ENCODE results near the gene FAM163B.

The FAM163B gene

GRCh38 chr9:133595910-133596309 is 13.3 kb downstream of the FAM163B start:
- no peak for DNase-seq

GRCh38 chr9:133594310-133594709 is 14.9 kb downstream of the FAM163B start:
- no peak for DNase-seq

DNA sequence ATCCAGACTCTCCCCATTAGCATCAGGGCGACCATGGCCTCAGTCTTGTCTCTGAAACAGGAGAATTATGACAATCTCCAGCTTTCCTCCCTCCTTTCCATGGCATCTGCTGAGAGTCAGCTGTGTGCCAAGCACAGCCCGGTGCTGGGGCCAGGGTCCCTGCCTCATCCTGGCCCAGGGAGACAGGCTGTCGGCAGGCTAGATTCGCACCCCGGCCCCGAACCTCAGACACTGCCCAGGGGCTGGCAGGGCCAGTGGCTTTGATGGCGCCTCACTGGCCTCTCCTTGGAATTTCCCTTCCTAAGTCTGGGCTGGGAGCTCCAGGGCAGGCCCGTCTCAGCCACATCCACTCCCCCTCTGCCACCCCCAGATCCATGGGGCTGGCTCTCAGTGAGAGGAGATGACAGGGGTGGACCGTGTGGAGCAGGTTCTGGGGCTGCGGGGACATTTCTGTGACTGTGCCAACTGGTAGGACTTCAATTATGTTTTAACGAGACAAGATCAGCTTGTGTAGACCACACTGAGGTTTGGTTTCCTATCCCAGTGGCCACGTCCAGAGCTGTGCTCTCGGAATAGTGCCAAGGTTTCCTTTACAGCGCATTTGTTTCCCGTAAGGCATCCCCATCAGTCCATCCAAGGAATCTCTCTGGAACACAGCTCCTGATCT is 15.5 kb downstream of the FAM163B start:
- no peak for DNase-seq

- DNase-seq, result no peak
Observed at GRCh38 chr9:133592731-133593409, 16.3 kb downstream of the FAM163B start.

DNA sequence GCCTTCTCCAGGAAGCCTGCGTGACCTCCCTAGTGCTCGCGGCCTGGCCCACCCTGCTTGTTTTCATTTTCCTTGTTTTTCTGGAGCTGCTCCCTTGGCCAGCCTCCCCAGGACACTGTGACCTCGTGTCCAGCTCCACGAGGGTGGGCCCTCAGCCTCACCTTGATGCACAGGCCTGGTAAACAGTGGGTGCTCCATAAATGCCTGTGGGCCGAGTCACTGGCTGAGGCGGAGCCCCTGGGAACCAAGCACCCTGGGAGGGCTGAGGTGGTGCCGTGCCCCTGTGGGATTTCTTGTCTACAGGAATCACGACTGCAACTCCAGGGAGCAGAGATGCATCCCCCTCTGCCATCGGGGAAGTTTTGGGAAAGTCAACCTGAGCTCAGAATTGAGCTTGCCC is 17.2 kb downstream of the FAM163B start:
- no peak for DNase-seq

DNA sequence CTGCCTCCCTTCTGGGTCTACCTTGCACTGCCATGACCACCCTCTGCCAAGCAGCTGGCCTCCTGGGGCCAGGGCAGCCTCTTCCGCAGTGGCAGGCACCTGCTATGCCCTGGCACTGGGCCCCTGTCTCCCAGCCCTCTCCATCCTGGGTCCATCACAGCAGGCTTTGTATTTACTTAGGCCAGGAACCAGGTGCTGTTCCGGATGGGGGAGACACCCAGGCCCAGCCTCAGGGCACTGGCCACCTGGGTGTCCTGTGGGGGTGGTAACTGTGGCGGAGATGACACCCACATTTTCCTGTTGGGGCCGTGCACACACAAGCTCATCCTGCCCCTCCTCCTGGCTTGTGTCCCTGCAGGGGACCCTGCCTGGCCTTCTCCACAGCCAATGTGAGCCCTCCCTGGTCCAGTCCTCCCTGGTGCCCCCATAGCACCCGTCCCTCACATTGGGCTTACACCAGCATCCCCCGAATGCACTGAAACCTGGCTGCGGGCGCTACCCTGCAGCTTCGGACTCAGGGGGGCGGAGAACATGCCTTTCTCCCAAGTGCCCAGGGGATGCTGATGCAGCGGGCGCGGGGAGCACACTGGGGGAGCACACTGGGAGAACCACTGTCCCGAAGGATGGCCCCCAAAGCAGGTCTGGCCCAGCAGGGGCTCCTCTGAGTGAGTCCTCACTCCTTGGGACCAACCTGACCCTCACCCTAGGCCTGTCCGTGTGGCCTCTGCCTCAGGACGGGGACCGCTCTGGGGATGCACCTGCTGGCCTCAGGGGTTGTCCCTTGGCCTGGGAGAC is 17.9 kb downstream of the FAM163B start:
- DNase-seq, result no peak

GRCh38 chr9:133590231-133590855 is 18.8 kb downstream of the FAM163B start:
- DNase-seq, result no peak

DNA sequence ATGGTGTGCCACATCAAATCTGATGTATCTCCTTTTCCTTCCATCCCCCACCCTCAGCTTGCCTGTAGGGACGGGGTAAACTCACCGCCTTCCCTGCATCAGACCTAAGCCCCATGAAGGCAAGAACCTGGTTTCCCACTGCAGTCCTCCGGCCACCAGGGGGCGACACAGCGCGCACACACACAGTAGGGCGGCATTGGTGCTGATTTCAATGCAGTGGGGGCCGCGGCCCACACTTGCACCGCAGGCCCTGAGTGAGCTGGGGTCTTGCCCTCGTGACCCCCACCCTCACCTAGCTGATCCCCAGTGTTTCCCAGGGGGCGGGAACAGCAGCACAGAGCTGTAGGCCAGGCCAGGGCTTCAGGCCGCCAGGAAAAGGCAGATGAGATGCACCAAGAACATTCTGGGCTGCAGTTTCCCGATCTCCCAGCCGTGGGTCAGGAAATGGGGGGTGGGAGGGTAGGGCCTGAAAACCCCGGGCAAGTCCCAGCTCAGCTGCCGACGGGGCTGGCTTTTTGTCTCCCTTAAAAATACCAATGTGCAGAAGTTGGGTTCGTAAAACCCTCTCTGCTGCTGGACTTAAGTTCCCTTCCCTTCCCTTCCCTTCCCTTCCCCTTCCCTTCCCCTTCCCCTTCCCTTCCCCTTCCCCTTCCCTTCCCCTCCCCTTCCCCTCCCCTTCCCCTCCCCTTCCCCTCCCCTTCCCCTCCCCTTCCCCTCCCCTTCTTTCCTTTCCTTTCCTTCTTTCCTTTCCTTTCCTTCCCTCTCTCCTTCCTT is 19.5 kb downstream of the FAM163B start:
- DNase-seq, result no peak

DNA sequence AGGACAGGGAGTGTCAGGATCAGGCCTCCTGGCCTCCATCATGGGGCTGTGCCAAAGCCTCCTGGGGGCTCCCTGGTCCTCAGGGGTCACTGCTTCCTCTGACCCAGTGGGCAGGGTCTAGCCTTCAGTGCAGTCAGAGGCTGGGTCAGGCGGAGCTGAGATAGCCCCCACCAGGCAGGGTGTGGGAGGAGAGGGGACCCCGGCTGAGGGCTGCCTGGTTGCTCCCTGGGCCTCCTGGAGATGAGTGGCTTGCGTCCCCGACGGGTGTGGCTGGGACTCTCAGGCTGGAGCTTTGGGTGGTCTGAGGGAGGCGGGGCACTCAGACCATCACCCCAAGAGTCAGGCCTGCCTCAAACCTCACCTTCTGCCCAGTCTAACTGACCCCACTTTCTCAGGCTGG is 21.7 kb downstream of the FAM163B start:
- DNase-seq, result no peak

DNA sequence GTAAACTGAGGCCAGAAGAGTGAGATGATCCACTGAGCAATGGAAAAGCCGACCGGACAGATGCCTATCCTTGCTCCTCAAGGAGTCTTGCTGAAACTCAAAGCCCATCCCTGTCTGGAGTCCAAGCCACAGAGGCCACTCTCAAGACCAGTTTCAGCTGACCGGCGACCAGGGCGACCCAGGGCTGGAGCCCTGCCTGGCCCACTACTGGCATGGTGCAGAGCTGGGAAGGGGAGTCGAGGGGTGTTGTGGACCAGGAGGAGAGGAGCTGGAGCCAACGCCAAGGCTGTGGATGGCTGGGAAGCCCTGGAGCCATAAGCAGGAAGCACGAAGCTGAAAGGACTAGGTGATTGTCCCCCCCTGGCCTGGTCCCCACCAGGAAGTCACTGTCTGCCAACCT is 22.1 kb downstream of the FAM163B start:
- DNase-seq, result no peak

DNA sequence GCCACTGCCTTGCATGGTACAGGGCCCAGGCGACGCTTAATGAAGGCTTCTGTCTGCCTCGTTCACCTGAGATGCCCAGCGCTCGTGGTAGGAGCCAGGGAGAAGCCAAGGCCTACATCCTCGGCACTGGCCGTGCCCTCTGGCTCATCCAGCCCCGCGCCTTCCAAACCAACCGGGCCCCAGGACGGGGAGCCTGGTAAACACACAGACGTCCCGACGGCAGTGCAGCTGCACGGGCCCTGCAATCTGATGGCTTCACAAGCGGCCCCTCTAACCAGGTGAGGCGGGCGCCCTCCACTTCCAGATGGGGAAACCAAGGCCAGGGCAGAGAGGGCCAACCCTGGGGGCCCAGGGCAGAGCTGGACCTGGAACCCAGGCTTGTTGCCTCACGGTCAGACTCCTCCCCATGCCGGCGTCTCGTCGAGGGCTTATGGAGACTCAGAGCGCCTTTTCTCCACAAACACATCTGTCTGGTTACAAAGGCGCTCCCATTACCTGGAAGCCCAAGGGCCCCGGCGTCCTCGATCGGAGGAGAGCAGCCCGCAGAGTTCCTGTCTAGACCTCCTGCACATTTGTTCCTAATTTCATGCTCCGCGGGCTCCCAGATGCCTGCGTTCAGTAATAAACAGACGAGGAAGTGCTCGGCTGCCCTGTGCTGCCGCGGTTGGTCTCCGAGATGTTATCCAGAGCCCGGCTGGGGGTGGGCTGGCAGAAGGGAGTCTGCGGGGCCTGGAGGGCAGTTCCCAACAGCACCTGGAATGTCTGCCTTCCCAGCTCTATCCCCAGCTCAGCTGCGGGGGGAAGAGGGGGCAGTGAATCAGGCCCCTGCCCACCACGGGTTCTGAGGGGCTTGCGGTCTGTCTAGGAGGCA is 23.5 kb downstream of the FAM163B start:
- DNase-seq, result no peak

DNA sequence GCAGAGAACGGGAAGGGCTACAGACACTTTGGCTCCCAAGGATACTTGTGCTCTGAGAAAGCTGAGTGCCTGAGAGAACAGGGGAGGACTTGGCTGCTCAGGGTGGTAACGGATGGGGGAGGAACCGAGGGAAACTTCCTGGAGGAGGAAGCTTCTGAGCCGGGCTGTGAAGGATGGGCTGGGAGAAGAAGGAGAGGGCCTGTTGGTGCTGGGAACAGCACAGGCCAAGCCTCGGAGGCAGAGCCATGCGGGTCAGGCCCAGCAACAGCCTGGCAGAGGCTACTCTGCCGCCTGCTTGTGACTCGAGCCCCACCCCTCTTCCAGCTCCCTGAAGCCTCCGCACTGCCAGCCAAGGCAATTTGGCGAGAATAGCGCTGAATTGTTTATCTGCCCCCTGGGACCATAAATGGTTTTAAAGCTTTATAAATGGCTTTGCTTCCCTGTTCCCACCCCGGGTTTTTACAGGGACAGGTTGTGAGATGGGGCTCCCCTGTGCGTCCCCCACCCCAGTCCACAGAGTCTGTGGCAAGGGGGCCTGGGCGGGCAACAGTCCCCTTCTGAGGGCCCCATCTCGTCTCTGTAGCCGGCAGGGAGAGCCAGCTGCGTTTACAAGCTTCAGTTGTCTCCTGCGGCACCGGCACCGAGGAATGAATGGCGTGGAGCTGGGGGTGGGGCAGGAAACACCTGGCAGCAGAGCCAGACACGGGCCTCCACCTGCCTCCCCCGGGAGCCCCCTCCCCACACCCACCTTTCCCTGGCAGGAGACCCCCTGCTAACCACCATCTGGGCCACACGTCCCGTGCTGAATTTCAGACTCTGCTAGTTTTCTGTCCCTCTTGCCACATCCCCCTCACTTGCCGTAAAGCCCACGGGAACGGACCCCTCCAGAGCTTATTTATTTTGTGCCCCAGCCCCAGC is 24.4 kb downstream of the FAM163B start:
- no peak for DNase-seq

DNA sequence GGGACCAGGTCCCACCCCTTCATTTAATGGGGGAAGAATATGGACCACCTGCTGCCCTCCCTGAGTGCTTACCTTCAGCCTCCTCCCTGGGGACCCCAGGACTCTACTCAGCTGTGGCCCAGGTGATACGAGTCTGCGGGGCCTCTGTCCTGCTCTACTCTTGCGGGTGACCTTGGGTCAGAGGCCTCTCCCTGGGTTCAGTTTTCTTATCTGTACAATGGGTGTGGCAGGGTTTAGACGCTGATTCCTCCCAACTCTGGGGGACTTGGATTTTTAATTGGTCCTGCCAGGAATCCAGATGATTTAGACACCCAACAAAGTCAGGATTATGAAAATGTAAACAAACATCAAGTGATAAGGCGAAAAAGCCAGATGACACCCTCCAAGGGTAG is 25.0 kb downstream of the FAM163B start:
- DNase-seq, result no peak

DNA sequence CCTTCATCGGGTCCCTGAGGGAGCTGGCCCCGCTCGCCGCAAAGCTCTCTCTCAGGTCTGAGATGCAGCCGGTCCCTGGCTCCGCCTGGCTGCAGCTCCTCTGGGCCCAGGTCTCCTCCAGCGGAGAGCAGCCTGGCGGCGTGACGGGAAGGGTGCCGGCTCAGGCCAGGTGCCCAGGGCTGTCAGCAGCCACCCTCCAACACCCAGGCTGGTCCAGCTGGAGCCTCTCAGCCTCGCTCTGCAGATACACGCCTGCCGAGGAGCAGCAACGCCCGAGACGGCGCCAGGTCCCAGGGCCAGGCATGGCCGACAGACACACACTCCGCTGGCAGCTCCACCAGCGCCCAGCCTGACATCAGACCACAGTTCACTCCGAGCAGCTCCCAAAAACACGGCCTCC is 25.6 kb downstream of the FAM163B start:
- no peak for DNase-seq

- no peak for DNase-seq
Observed at GRCh38 chr9:133583111-133583510, 26.1 kb downstream of the FAM163B start.

DNA sequence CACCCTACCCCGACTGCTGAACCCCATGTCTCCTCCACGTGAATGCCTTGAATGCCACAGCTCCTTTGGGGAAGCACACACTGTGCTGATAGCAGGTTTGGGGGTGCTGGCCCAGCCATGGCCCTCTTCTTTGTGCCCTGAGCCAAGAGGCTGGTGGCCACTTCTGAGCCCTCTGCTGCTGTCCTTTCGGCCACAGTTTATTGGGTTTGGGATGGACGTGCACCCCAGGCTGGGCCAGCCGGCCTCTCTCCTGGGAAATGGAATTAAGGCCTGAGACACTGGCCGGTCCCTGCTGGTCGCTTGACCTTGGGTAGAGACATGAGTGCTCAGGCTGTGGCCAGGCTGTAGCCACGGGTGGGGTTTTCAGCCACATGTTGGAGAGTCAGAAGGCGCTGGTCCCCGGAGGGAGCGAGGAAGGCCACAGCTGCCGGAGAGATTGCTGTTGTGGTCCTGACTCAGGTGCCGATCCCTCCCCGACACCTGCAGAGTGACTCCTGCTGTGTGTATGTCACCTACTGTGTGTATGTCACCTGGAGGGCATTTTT is 26.6 kb downstream of the FAM163B start:
- no peak for DNase-seq

GRCh38 chr9:133581513-133582343 is 27.5 kb downstream of the FAM163B start:
- no peak for DNase-seq

GRCh38 chr9:133581011-133581410 is 28.2 kb downstream of the FAM163B start:
- no peak for DNase-seq

DNA sequence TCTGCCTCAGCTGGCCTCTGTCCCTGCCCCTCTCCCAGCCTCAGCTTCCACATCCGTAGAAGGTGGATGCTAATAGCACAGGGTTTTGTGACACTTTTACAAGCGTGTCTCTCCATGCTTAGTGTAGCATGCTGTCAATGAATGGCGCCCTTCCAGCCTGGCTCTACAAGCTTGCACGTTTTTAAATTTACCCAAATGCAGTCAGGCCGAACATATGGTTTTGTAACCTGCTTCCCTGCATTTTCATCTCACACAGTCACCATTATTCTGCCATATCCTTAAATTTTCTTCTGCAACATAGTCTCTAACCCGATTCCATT is 28.8 kb downstream of the FAM163B start:
- no peak for DNase-seq
